GM19239 (cell line): ENCODE data around the gene KIRREL1.

Source experiments
- DNase-seq: peaks from one replicate; pipeline ENCODE4 v3.0.0; 2011; ENCODE audit warnings: low spot score; ENCODE audit not compliant: insufficient read length
- FAIRE-seq: peaks from 2 replicates; lab custom pipeline; 2011; peaks lifted over from hg19 to GRCh38; lab: Jason Lieb, UNC

Gene KIRREL1

DNA sequence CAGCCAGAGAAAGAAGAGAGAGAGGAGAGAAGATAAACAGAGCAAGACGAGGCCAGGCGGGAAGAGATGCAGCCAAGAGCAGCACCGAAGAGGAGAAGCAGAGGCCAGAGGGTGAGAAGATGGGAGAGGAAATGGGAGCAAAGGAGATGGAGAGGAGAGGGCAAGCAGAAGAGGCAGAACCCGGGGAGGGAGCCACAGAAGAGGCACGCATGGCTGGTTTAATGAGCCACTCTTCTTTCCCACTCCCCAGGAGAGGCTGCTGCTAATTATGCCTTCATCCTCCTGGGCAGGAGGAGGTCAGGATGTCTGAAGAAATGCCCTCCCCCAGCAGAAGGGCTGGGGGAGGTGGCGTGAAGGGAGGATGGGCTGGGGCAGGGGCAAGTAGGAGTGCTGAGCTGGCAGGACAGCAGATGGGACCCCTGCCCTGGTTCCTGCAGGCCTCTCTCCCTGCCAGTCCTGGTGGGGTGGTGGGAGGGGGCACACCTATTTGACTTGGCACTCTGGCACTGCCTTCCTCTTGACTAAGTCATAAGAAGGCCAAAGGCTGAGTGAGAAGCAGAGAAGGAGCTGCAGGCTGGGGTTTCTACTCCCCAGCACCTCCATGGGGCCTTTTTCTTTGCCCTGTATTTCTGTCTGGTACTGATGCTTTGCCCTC, 32.3 kb downstream of the KIRREL1 start:
- no peak for FAIRE-seq
- no peak for DNase-seq

- no peak for DNase-seq
These were observed 33.2 kb downstream of the KIRREL1 start for GRCh38 chr1:158026651-158027050.

GRCh38 chr1:158027508-158027907, 34.1 kb downstream of the KIRREL1 start:
- DNase-seq (no peak), FAIRE-seq (no peak)

More at GRCh38 chr1:158026651-158027050, 33.2 kb downstream of the KIRREL1 start:
- FAIRE-seq = no peak

GRCh38 chr1:158028969-158029368, 35.5 kb downstream of the KIRREL1 start:
- no peak for FAIRE-seq

DNA sequence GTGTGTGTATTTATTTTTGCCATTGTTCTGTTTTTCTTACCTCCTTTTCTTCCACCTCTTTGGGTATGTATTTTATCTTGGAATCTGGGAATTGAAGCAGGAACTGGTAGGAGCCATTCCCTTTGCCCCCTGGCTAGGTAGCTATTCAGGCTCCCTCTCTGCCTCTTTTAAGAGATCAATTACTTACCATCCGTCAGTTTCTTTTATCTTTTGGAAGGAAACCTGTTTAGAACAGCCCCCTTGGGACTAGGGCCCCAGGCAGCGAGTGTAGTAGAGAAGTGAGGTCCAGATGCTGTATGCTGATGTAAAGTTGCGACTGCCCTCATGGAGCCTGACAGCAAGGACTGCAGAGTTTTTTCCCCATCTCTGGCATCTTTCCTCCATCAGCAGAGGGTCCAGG, 41.6 kb downstream of the KIRREL1 start:
- FAIRE-seq (no peak), DNase-seq (no peak)

More at GRCh38 chr1:158028969-158029368, 35.5 kb downstream of the KIRREL1 start:
- DNase-seq = no peak

DNA sequence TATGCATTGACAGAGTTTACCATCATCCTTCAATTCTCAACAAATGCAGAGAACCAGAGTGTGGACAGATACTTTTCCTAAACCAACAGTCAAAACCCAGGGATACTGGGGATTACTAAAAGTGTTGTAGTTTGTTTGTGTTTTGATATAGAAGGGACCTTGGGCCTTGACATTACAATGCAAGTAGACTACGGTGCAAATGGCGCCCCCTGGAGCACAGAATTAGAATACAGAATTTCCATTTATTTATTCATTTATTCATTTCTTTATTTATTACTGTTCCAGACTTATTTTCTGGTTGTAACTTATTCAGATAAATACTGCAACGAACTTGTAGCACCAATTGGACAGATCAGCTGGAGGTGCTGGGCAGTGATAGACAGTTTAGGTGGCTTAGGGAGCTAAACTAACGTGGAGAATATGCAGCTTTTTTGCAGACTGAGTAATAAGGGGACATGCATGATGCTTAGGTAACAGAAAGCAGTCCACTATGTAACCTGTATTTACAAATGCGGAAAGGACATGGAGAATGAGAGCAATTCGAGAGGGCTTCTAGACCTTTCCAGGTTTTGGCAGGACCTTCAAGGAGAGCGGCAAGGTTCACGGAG, 42.6 kb downstream of the KIRREL1 start:
- FAIRE-seq (no peak), DNase-seq (no peak)

DNA sequence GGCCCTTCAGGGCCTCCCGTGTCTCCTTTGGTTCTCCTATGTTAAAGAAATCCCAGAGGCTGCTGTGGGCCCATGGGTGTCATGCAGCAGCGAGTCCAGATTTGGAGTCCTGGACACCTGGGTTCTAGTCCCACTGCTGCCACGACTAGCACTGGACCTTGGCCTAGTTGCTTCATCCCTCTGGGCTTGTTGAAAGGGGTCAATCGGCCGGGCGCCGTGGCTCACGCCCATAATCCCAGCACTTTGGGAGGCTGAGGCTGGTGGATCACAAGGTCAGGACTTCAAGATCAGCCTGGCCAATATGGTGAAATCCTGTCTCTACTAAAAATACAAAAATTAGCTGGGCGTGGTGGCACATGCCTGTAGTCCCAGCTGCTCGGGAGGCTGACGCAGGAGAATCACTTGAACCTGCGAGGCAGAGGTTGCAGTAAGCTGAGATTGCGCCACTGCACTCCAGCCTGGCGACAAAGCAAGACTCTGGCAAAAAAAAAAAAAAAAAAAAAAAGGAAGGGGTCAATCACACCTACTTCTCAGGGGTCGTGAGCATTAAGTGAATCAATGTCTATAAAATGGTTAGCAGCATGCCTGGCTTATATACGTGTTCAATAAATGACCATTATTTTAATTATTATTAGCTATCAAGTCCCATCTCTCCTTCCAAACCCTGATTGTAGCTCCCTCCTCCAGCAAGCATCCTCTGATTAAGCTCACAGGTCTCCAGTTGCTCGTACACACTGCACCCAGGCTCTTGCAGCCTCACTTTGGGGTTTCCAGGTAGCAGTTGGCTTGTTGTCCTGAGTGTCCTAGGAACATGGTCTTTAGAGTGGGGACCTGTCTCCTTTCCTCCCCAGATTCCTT, 43.8 kb downstream of the KIRREL1 start:
- FAIRE-seq (no peak), DNase-seq (no peak)

GRCh38 chr1:158037866-158038359, 44.5 kb downstream of the KIRREL1 start:
- FAIRE-seq (no peak), DNase-seq (no peak)

- DNase-seq = no peak
- no peak for FAIRE-seq
These were observed 45.3 kb downstream of the KIRREL1 start for GRCh38 chr1:158038793-158039192.

GRCh38 chr1:158039380-158039779, 45.9 kb downstream of the KIRREL1 start:
- no peak for DNase-seq

GRCh38 chr1:158040323-158040722, 46.9 kb downstream of the KIRREL1 start:
- no peak for DNase-seq
- FAIRE-seq = no peak

More at GRCh38 chr1:158039380-158039779, 45.9 kb downstream of the KIRREL1 start:
- FAIRE-seq = no peak

DNA sequence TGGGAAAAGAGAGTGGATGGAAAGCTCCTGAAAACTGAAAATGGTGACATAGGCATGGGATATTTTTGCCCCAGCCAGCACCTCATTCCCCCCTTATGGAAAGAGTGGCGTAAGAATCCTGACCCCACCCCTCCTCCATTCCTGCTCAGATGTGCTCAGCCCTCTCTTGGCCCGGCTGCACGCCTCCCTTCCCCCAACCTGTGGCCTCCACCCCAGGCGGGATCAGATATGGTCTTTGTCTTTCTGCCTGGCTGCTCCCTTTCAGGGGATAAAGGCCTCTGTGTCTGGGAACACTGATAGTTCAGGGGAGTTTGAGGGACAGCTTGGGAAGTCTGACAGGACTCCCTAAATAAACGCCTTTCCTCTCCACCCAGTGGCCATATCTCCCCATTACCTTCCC, 49.8 kb downstream of the KIRREL1 start:
- DNase-seq (no peak), FAIRE-seq (no peak)

DNA sequence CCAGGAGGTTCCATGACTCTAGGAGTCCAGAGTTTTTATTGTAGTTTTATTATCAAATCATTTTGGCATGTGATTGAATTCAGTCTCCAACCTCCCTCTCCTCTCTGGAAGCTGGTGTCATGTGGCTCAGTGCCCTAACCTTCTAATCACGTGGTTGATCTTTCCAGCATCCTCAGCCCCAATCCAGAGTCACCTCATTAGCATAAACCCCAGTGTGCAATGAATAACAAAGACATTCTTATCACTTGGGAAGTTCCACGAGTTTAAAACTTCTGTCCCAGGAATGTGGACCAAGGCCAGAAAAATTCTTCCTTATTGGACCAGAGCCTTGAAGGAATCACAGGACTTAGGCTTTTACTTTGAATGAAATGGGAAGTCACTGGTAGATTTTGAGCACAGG, 52.2 kb downstream of the KIRREL1 start:
- FAIRE-seq (no peak), DNase-seq (no peak)

GRCh38 chr1:158046715-158047510, 53.5 kb downstream of the KIRREL1 start:
- FAIRE-seq (no peak), DNase-seq (no peak)

- FAIRE-seq = no peak
- no peak for DNase-seq
These were observed 55.1 kb downstream of the KIRREL1 start for GRCh38 chr1:158048371-158049067.

- no peak for DNase-seq
- no peak for FAIRE-seq
These were observed 56.4 kb downstream of the KIRREL1 start for GRCh38 chr1:158049853-158050252.

- DNase-seq (no peak), FAIRE-seq (no peak)
These were observed 59.8 kb downstream of the KIRREL1 start for GRCh38 chr1:158053276-158053675.

GRCh38 chr1:158054721-158055120, 61.3 kb downstream of the KIRREL1 start:
- no peak for DNase-seq
- no peak for FAIRE-seq

DNA sequence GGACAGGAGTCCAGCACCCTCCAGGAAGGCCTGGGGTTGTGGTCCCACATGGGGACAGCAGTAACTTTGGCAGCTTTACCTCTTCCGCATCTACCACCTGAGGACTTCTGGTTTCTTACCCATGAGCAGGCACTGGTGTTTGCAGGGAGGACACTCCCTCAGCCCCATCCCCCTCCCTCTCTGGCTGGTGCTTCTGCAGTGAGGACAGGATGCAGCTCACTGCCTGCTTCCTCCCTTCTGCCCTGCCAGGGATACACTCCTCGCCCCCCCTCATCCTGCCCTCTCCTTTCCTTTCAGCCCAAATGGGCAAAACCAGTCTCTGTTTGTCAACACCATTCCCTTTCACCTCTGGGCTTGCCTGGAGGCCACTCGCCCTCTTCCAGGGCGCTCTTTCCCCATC, 62.4 kb downstream of the KIRREL1 start:
- FAIRE-seq (no peak), DNase-seq (no peak)

GRCh38 chr1:158056498-158056897, 63.1 kb downstream of the KIRREL1 start:
- no peak for FAIRE-seq

More at GRCh38 chr1:158056498-158056897, 63.1 kb downstream of the KIRREL1 start:
- DNase-seq = no peak
